22Rv1 (cell line): ENCODE measurements around the gene SECTM1.

Experiments used
- CTCF ChIP-seq: fragments of 450-650 bp; IDR thresholded peaks from 2 replicates; pipeline ENCODE4 v1.5.1; 2017; ENCODE audit warnings: mild to moderate bottlenecking
- ZFX ChIP-seq: fragments of 450-650 bp; IDR thresholded peaks from 2 replicates; pipeline ENCODE4 v1.6.1; 2017; ENCODE audit warnings: antibody characterized with exemption, borderline replicate concordance

DNA sequence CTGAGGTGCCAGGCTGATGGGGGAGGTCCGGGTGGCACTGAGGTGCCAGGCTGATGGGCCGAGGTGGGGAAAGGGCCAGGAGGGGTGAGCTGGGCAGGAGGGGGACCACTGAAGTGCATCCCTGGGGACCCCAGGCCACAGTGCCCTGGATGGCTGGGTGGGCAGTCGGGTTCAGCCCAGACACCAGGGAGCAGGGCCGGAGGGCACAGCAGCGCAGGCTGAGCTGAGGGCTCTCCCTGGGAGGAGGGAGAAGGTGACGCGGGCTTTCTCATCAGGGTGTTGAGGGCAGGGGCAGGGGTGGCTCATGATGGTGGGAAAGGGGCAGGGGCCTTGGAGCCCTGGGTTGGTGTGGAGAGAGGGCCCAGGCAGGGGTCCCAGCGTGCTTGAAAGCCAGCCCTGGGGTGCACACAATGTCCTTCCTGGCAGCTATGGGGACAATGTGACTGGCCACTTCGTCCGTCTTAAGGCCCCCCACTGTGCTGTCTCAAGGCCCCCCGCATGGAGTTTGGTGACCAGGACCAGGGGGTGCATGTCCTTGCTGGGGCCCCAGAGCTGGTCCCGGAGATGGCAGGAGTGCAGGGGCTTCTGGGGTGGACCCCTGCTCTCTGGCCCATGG is 32.2 kb downstream of the SECTM1 start:
- TF ChIP-seq CTCF (no peak), ZFX (no peak)
